B cell (primary cell): Measurements from ENCODE around the gene SERPINB6.

Experiments
- EZH2 ChIP-seq: IDR thresholded peaks from 2 replicates; pipeline ENCODE4 v1.6.1; 2012; ENCODE audit warnings: borderline replicate concordance, low read depth, mild to moderate bottlenecking, moderate library complexity, low read length; ENCODE audit not compliant: insufficient read depth, poor library complexity, severe bottlenecking
- TF ChIP-seq, protein P1 (sequence below): fragments of 200-600 bp; IDR thresholded peaks from one replicate; pipeline ENCODE4 v1.8.0; 2022; ENCODE audit warnings: antibody characterized with exemption, mild to moderate bottlenecking

- TF ChIP-seq, protein P1, sequence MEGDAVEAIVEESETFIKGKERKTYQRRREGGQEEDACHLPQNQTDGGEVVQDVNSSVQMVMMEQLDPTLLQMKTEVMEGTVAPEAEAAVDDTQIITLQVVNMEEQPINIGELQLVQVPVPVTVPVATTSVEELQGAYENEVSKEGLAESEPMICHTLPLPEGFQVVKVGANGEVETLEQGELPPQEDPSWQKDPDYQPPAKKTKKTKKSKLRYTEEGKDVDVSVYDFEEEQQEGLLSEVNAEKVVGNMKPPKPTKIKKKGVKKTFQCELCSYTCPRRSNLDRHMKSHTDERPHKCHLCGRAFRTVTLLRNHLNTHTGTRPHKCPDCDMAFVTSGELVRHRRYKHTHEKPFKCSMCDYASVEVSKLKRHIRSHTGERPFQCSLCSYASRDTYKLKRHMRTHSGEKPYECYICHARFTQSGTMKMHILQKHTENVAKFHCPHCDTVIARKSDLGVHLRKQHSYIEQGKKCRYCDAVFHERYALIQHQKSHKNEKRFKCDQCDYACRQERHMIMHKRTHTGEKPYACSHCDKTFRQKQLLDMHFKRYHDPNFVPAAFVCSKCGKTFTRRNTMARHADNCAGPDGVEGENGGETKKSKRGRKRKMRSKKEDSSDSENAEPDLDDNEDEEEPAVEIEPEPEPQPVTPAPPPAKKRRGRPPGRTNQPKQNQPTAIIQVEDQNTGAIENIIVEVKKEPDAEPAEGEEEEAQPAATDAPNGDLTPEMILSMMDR, result no peak
- TF ChIP-seq EZH2, result no peak
Measured at GRCh38 chr6:2966347-2966746, 5.0 kb downstream of the SERPINB6 start.
